K562 (cell line): ENCODE results near the gene CNOT1. TPM values are rescaled to one million over a fixed set of nuclear protein-coding genes. Genes with fewer than 3 reads are reported as not detected.

Source experiments
- ARID2 ChIP-seq: fragments of 450-650 bp; IDR thresholded peaks from 2 replicates; pipeline ENCODE4 v1.6.1; 2017; ENCODE audit warnings: antibody characterized with exemption, mild to moderate bottlenecking
- CCAR2 ChIP-seq: fragments of 200-400 bp; formaldehyde crosslinking; IDR thresholded peaks from 2 replicates; pipeline ENCODE4 v1.6.1; 2017; ENCODE audit warnings: mild to moderate bottlenecking, low read depth, low read length
- CREBBP ChIP-seq: IDR thresholded peaks from one replicate; pipeline ENCODE4 v1.6.1; 2012; ENCODE audit warnings: low read depth, mild to moderate bottlenecking, control low read depth, inconsistent platforms, low read length
- DMBX1 ChIP-seq: fragments of 250-450 bp; sonication (Bioruptor Pico); IDR thresholded peaks from 2 replicates; pipeline ENCODE4 v1.8.0; 2022; ENCODE audit warnings: inconsistent platforms, mild to moderate bottlenecking, moderate library complexity, borderline replicate concordance
- FUS ChIP-seq: fragments of 200-400 bp; formaldehyde crosslinking; optimal IDR thresholded peaks from 2 replicates; pipeline ENCODE3; 2017; ENCODE audit warnings: low read depth, low read length
- HDGF ChIP-seq: fragments of 450-650 bp; IDR thresholded peaks from 2 replicates; pipeline ENCODE4 v1.6.1; 2016
- MEF2A ChIP-seq: IDR thresholded peaks from 2 replicates; pipeline ENCODE4 v1.6.1; 2011; ENCODE audit warnings: low read depth, mild to moderate bottlenecking, low read length, moderate library complexity; ENCODE audit not compliant: control insufficient read depth
- MTA3 ChIP-seq: fragments of 450-650 bp; formaldehyde crosslinking; IDR thresholded peaks from 2 replicates; pipeline ENCODE4 v1.6.1; 2017; ENCODE audit warnings: mild to moderate bottlenecking, borderline replicate concordance
- NFIX ChIP-seq: fragments of 250-450 bp; sonication (Bioruptor Pico); IDR thresholded peaks from 2 replicates; pipeline ENCODE4 v1.4.0; 2020; ENCODE audit warnings: low read depth, mild to moderate bottlenecking, moderate library complexity
- PHF8 ChIP-seq: fragments of 200-600 bp; sonication (generic); IDR thresholded peaks from 2 replicates; pipeline ENCODE4 v1.6.1; 2012; ENCODE audit warnings: mixed run types, mild to moderate bottlenecking, inconsistent platforms, low read length, moderate library complexity, borderline replicate concordance
- PREB ChIP-seq: sonication (generic); formaldehyde crosslinking; IDR thresholded peaks from 2 replicates; pipeline ENCODE4 v1.8.1; 2023; ENCODE audit warnings: mild to moderate bottlenecking, missing genetic modification reagents
- SMARCA4 ChIP-seq: fragments of 450-650 bp; IDR thresholded peaks from 2 replicates; pipeline ENCODE4 v1.6.1; 2016
- SP1 ChIP-seq: sonication (generic); formaldehyde crosslinking; IDR thresholded peaks from 2 replicates; pipeline ENCODE4 v1.8.1; 2022; ENCODE audit warnings: mild to moderate bottlenecking, missing genetic modification reagents
- TEAD2 ChIP-seq: fragments of 450-650 bp; IDR thresholded peaks from 2 replicates; pipeline ENCODE4 v1.6.1; 2016; ENCODE audit warnings: missing genetic modification characterization, control low read depth, missing compliant biosample characterization
- THAP7 ChIP-seq: fragments of 250-450 bp; sonication (Bioruptor Pico); IDR thresholded peaks from 2 replicates; pipeline ENCODE4 v1.5.0; 2021
- TSC22D4 ChIP-seq: fragments of 450-650 bp; IDR thresholded peaks from 2 replicates; pipeline ENCODE4 v1.6.1; 2016; ENCODE audit warnings: missing genetic modification characterization, missing biosample characterization, control low read depth
- UBTF ChIP-seq, 2 experiments: IDR thresholded peaks; 2 replicates each; pipeline ENCODE4 v1.6.1; 2012; ENCODE audit warnings: improper control_type of control experiment in 2 of 2, low read depth in 2 of 2, low read length in 2 of 2, borderline replicate concordance in 1 of 2
- ZNF224 ChIP-seq: sonication (generic); formaldehyde crosslinking; IDR thresholded peaks from 2 replicates; pipeline ENCODE4 v1.8.0; 2022; ENCODE audit warnings: mild to moderate bottlenecking, missing genetic modification reagents
- ZNF764 ChIP-seq: fragments of 250-450 bp; sonication (Bioruptor Pico); IDR thresholded peaks from 2 replicates; pipeline ENCODE4 v1.4.0; 2020; ENCODE audit warnings: low read depth, mild to moderate bottlenecking, moderate library complexity
- polyA plus RNA-seq, 8 experiments: library from polyadenylated mRNA; depleted of rRNA in 4 of 8; stranded (reverse) in 5 of 8; unstranded in 3 of 8; fragments of >200 nt; fragmentation: Nextera tagmentation in 2 of 8; fragmentation: Illumina TruSeq in 1 of 8; extraction: Ambion mirVana in 2 of 8; extraction: Trizol in 1 of 8; gene quantifications; 2 replicates each; pipeline versions ENCODE4 v1.2.1 to v1.2.3, GENCODE V29; 2011 to 2014; ENCODE audit warnings: inconsistent platforms in 1 of 8, missing spikeins in 1 of 8
- total RNA-seq, 7 experiments: library from RNA; depleted of rRNA in 6 of 7; stranded (reverse); fragments of >200 nt in 6 of 7; fragmentation: Illumina TruSeq in 2 of 7; extraction: Trizol in 2 of 7; gene quantifications; 2 replicates each; pipeline versions ENCODE4 v1.2.1 to v1.2.3, GENCODE V29; 2011 to 2021; ENCODE audit warnings: low replicate concordance in 1 of 7
- TF ChIP-seq, protein P1 (sequence below): conservative IDR thresholded peaks from 2 replicates; pipeline ENCODE4 v1.6.1; 2011; ENCODE audit warnings: low read depth, mild to moderate bottlenecking, low read length; ENCODE audit not compliant: control insufficient read depth
- TF ChIP-seq, protein P2 (sequence below): fragments of 450-650 bp; formaldehyde crosslinking; conservative IDR thresholded peaks from 2 replicates; pipeline ENCODE4 v1.4.0; 2022; ENCODE audit warnings: mild to moderate bottlenecking, missing genetic modification characterization
- TF ChIP-seq, protein P3 (sequence below): fragments of 450-650 bp; formaldehyde crosslinking; IDR thresholded peaks from 2 replicates; pipeline ENCODE4 v1.4.0; 2020; ENCODE audit warnings: mild to moderate bottlenecking, moderate library complexity

CNOT1 gene
- total and polyA plus RNA-seq, 9 of the 15 experiments (the other 6 are each of a cell fraction or from before 2014, with no cell fraction given): 110 to 270 (median 220) TPM

- no peak; the same call in 1 of the 2 replicates for TF ChIP-seq MEF2A
- TF ChIP-seq TEAD2: no peak
- TF ChIP-seq NFIX (CRISPR knock-in tag): no peak
- no peak for TF ChIP-seq ARID2
- no peak for TF ChIP-seq MTA3
- no peak for TF ChIP-seq FUS
- TF ChIP-seq, protein P1, sequence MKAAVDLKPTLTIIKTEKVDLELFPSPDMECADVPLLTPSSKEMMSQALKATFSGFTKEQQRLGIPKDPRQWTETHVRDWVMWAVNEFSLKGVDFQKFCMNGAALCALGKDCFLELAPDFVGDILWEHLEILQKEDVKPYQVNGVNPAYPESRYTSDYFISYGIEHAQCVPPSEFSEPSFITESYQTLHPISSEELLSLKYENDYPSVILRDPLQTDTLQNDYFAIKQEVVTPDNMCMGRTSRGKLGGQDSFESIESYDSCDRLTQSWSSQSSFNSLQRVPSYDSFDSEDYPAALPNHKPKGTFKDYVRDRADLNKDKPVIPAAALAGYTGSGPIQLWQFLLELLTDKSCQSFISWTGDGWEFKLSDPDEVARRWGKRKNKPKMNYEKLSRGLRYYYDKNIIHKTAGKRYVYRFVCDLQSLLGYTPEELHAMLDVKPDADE: no peak
- no peak for TF ChIP-seq DMBX1 (CRISPR knock-in tag)
- no peak for TF ChIP-seq HDGF
- no peak for TF ChIP-seq THAP7 (CRISPR knock-in tag)
- no peak for TF ChIP-seq CCAR2
- no peak for TF ChIP-seq SP1 (CRISPR knock-in tag)
- TF ChIP-seq PREB (CRISPR knock-in tag): no peak
- TF ChIP-seq, protein P2, sequence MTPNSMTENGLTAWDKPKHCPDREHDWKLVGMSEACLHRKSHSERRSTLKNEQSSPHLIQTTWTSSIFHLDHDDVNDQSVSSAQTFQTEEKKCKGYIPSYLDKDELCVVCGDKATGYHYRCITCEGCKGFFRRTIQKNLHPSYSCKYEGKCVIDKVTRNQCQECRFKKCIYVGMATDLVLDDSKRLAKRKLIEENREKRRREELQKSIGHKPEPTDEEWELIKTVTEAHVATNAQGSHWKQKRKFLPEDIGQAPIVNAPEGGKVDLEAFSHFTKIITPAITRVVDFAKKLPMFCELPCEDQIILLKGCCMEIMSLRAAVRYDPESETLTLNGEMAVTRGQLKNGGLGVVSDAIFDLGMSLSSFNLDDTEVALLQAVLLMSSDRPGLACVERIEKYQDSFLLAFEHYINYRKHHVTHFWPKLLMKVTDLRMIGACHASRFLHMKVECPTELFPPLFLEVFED (CRISPR knock-in tag): no peak
- TF ChIP-seq UBTF (IDR thresholded peaks at IDR 0.05; ENCODE audit: borderline replicate concordance in 1 of 2, low read depth in 2 of 2, low read length in 2 of 2): no peak
- no peak for TF ChIP-seq TSC22D4 (tag)
- TF ChIP-seq ZNF224: no peak
- TF ChIP-seq, protein P3, sequence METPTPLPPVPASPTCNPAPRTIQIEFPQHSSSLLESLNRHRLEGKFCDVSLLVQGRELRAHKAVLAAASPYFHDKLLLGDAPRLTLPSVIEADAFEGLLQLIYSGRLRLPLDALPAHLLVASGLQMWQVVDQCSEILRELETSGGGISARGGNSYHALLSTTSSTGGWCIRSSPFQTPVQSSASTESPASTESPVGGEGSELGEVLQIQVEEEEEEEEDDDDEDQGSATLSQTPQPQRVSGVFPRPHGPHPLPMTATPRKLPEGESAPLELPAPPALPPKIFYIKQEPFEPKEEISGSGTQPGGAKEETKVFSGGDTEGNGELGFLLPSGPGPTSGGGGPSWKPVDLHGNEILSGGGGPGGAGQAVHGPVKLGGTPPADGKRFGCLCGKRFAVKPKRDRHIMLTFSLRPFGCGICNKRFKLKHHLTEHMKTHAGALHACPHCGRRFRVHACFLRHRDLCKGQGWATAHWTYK (CRISPR knock-in tag): no peak
- peak; percentile 83 for TF ChIP-seq CREBBP
- TF ChIP-seq ZNF764 (CRISPR knock-in tag): no peak
- TF ChIP-seq SMARCA4: no peak
- TF ChIP-seq PHF8: no peak
Observed at GRCh38 chr16:58494981-58495520, 134.6 kb downstream of the CNOT1 start (continued).
